Mesendoderm (in vitro differentiated cells): ENCODE measurements around the gene SRGAP1.
"Not testable (repeated sequence)": the region's sequence is repeated elsewhere in the genome, so short reads cannot be mapped to it uniquely, and the experiment has no call there.

Source experiments
- DNase-seq: peaks from one replicate; pipeline ENCODE4 v3.0.0; 2013
- H2AK5ac ChIP-seq: 2 replicates; pipeline ENCODE4 v1.6.1; 2013; ENCODE audit warnings: low read length, inconsistent platforms
- H2BK120ac ChIP-seq: 2 replicates; pipeline ENCODE4 v1.6.1; 2013; ENCODE audit warnings: low read depth, mild to moderate bottlenecking, low read length, moderate library complexity, mixed read lengths
- H2BK15ac ChIP-seq: replicated peaks from 2 replicates; pipeline ENCODE4 v1.6.1; 2013; ENCODE audit warnings: low read depth, mild to moderate bottlenecking, moderate library complexity
- H2BK5ac ChIP-seq: 2 replicates; pipeline ENCODE4 v1.6.1; 2013; ENCODE audit warnings: low read length, inconsistent platforms
- H3K18ac ChIP-seq: 2 replicates; pipeline ENCODE4 v1.6.1; 2013; ENCODE audit warnings: mild to moderate bottlenecking, low read length, mixed read lengths
- H3K23ac ChIP-seq: one replicate; pipeline ENCODE4 v1.6.1; 2013; ENCODE audit warnings: low read length
- H3K27ac ChIP-seq: 2 replicates; pipeline ENCODE4 v1.5.1; 2013; ENCODE audit warnings: low read depth, mild to moderate bottlenecking, inconsistent platforms, low read length, moderate library complexity
- H3K27me3 ChIP-seq: 2 replicates; pipeline ENCODE4 v1.6.1; 2013; ENCODE audit warnings: low read length, control low read depth, mild to moderate bottlenecking, inconsistent platforms; ENCODE audit not compliant: insufficient read depth, poor library complexity
- H3K36me3 ChIP-seq: 2 replicates; pipeline ENCODE4 v1.6.1; 2013; ENCODE audit warnings: low read length, inconsistent platforms; ENCODE audit not compliant: control insufficient read depth, insufficient read depth
- H3K4ac ChIP-seq: one replicate; pipeline ENCODE4 v1.6.1; 2013; ENCODE audit warnings: low read depth, mild to moderate bottlenecking, low read length, moderate library complexity
- H3K4me1 ChIP-seq: 2 replicates; pipeline ENCODE4 v1.6.1; 2013; ENCODE audit warnings: low read depth, low read length, inconsistent platforms; ENCODE audit not compliant: control insufficient read depth
- H3K4me2 ChIP-seq: 2 replicates; pipeline ENCODE4 v1.6.1; 2013; ENCODE audit warnings: low read length
- H3K4me3 ChIP-seq: 2 replicates; pipeline ENCODE4 v1.5.1; 2013; ENCODE audit warnings: mild to moderate bottlenecking, low read length
- H3K56ac ChIP-seq: one replicate; pipeline ENCODE4 v1.6.1; 2013; ENCODE audit warnings: low read length
- H3K79me1 ChIP-seq: 2 replicates; pipeline ENCODE4 v1.6.1; 2013; ENCODE audit warnings: low read length, inconsistent platforms
- H3K79me2 ChIP-seq: 2 replicates; pipeline ENCODE4 v1.6.1; 2013; ENCODE audit warnings: mild to moderate bottlenecking, low read length; ENCODE audit not compliant: control insufficient read depth, insufficient read depth
- H3K9ac ChIP-seq: 2 replicates; pipeline ENCODE4 v1.6.1; 2013; ENCODE audit warnings: low read length, inconsistent platforms
- H4K5ac ChIP-seq: one replicate; pipeline ENCODE4 v1.6.1; 2013; ENCODE audit warnings: low read length
- H4K8ac ChIP-seq: one replicate; pipeline ENCODE4 v1.6.1; 2013; ENCODE audit warnings: low read depth, mild to moderate bottlenecking, control low read depth, low read length, moderate library complexity
- WGBS: extraction: QIAGEN DNeasy Blood & Tissue Kit; methylation state at CpG from one replicate; pipeline ENCODE4 v1.1.7; 2013; ENCODE audit warnings: low lambda C conversion rate, missing lambda C conversion rate; ENCODE audit not compliant: insufficient coverage; ENCODE audit errors: extremely low coverage; 5-methylcytosine and 5-hydroxymethylcytosine counted together

Gene SRGAP1

GRCh38 chr12:64065881-64066451, 221.5 kb downstream of the SRGAP1 start:
- no CpG with 5 or more reads among the region's 2 CpGs for WGBS

GRCh38 chr12:64066776-64067175, 222.3 kb downstream of the SRGAP1 start:
- no peak overlapping the region for H3K4ac ChIP-seq
- WGBS = no CpG with 5 or more reads among the region's 2 CpGs
- no peak overlapping the region for H3K18ac ChIP-seq
- no peaks in the 10 kb centered on the region for H3K79me2 ChIP-seq
- no peak overlapping the region for H2AK5ac ChIP-seq
- H2BK120ac ChIP-seq = no peak overlapping the region
- no peak overlapping the region for H3K23ac ChIP-seq
- H3K79me1 ChIP-seq = no peaks in the 10 kb centered on the region
- no peak overlapping the region for H4K8ac ChIP-seq
- no peaks in the 10 kb centered on the region for H3K4me1 ChIP-seq
- H3K4me2 ChIP-seq = no peak overlapping the region
- no peak for DNase-seq
- no peak overlapping the region for H2BK15ac ChIP-seq
- no peak overlapping the region for H3K27ac ChIP-seq
- H4K5ac ChIP-seq = no peak overlapping the region
- no peak overlapping the region for H3K4me3 ChIP-seq
- H2BK5ac ChIP-seq = no peak overlapping the region
- no peak overlapping the region for H3K56ac ChIP-seq
- no peaks in the 10 kb centered on the region for H3K36me3 ChIP-seq
- H3K27me3 ChIP-seq = no peaks in the 10 kb centered on the region
- H3K9ac ChIP-seq = no peak overlapping the region

More at GRCh38 chr12:64065881-64066451, 221.5 kb downstream of the SRGAP1 start:
- Histone ChIP-seq H2BK15ac (no peak overlapping the region), H3K4me1 (no peaks in the 10 kb centered on the region), H3K79me1 (no peaks in the 10 kb centered on the region), H2AK5ac (no peak overlapping the region), H4K5ac (no peak overlapping the region), H3K9ac (no peak overlapping the region), H3K56ac (no peak overlapping the region), H3K27me3 (no peaks in the 10 kb centered on the region), H3K18ac (no peak overlapping the region), H3K4ac (no peak overlapping the region), H3K4me3 (no peak overlapping the region), H3K79me2 (no peaks in the 10 kb centered on the region), H3K23ac (no peak overlapping the region), H4K8ac (no peak overlapping the region), H3K36me3 (no peaks in the 10 kb centered on the region), H3K27ac (no peak overlapping the region), H3K4me2 (no peak overlapping the region), H2BK5ac (no peak overlapping the region), H2BK120ac (no peak overlapping the region)
- DNase-seq = no peak

- no peak overlapping the region for H3K56ac ChIP-seq
- H2BK5ac ChIP-seq = no peak overlapping the region
- H3K4me3 ChIP-seq = no peak overlapping the region
- no peak overlapping the region for H2BK15ac ChIP-seq
- no peak overlapping the region for H3K4me2 ChIP-seq
- no peak overlapping the region for H4K8ac ChIP-seq
- H3K79me1 ChIP-seq = no peaks in the 10 kb centered on the region
- no peak overlapping the region for H3K27ac ChIP-seq
- no peak overlapping the region for H2BK120ac ChIP-seq
- DNase-seq = no peak
- no peak overlapping the region for H3K4ac ChIP-seq
- no peak overlapping the region for H4K5ac ChIP-seq
- no peaks in the 10 kb centered on the region for H3K4me1 ChIP-seq
- H3K9ac ChIP-seq = no peak overlapping the region
- H3K23ac ChIP-seq = no peak overlapping the region
- no peak overlapping the region for H3K18ac ChIP-seq
- no peak overlapping the region for H2AK5ac ChIP-seq
- no peaks in the 10 kb centered on the region for H3K79me2 ChIP-seq
- no peaks in the 10 kb centered on the region for H3K36me3 ChIP-seq
- no peaks in the 10 kb centered on the region for H3K27me3 ChIP-seq
- no CpG with 5 or more reads among the region's 2 CpGs for WGBS
Measured at GRCh38 chr12:64070454-64070853, 226.0 kb downstream of the SRGAP1 start.

GRCh38 chr12:64072916-64073575, 228.5 kb downstream of the SRGAP1 start:
- Histone ChIP-seq H3K4me1 (no peaks in the 10 kb centered on the region), H3K4me3 (no peak overlapping the region), H4K5ac (no peak overlapping the region), H3K79me2 (no peaks in the 10 kb centered on the region), H3K79me1 (no peaks in the 10 kb centered on the region), H3K18ac (no peak overlapping the region), H3K36me3 (no peaks in the 10 kb centered on the region), H3K23ac (no peak overlapping the region), H3K9ac (no peak overlapping the region), H3K4ac (no peak overlapping the region), H2BK120ac (no peak overlapping the region), H2BK15ac (no peak overlapping the region), H3K27me3 (no peaks in the 10 kb centered on the region), H2BK5ac (no peak overlapping the region), H3K4me2 (no peak overlapping the region), H4K8ac (no peak overlapping the region), H2AK5ac (no peak overlapping the region), H3K27ac (no peak overlapping the region), H3K56ac (no peak overlapping the region)
- no CpG with 5 or more reads among the region's 5 CpGs for WGBS
- DNase-seq = no peak

- H3K56ac ChIP-seq, H2BK15ac ChIP-seq, H3K4me3 ChIP-seq, H3K4ac ChIP-seq, H3K4me1 ChIP-seq, H3K27me3 ChIP-seq, H2BK5ac ChIP-seq, H3K4me2 ChIP-seq, H3K27ac ChIP-seq, H2AK5ac ChIP-seq, H4K8ac ChIP-seq, H3K23ac ChIP-seq, H3K79me1 ChIP-seq, H2BK120ac ChIP-seq, H4K5ac ChIP-seq, H3K79me2 ChIP-seq, H3K36me3 ChIP-seq, H3K9ac ChIP-seq, DNase-seq, H3K18ac ChIP-seq: not testable (repeated sequence)
- WGBS = no CpG with 5 or more reads among the region's 9 CpGs
Measured at GRCh38 chr12:64076565-64076964, 232.1 kb downstream of the SRGAP1 start.

GRCh38 chr12:64077922-64078321, 233.4 kb downstream of the SRGAP1 start:
- H2BK120ac ChIP-seq = no peak overlapping the region
- no peak overlapping the region for H3K56ac ChIP-seq
- H3K18ac ChIP-seq = no peak overlapping the region
- H4K5ac ChIP-seq = no peak overlapping the region
- H3K4me2 ChIP-seq = no peak overlapping the region
- no peak overlapping the region for H3K9ac ChIP-seq
- H2BK15ac ChIP-seq = no peak overlapping the region
- H3K79me2 ChIP-seq = no peaks in the 10 kb centered on the region
- H2BK5ac ChIP-seq = no peak overlapping the region
- no peak overlapping the region for H3K23ac ChIP-seq
- H2AK5ac ChIP-seq = no peak overlapping the region
- no peak overlapping the region for H3K4ac ChIP-seq
- H3K79me1 ChIP-seq = no peaks in the 10 kb centered on the region
- peak; percentile 40 for DNase-seq
- H4K8ac ChIP-seq = no peak overlapping the region
- no peaks in the 10 kb centered on the region for H3K36me3 ChIP-seq
- no peaks in the 10 kb centered on the region for H3K27me3 ChIP-seq
- H3K27ac ChIP-seq = no peak overlapping the region
- H3K4me3 ChIP-seq = no peak overlapping the region
- H3K4me1 ChIP-seq = peaks cover 1% of the 10 kb centered on the region
